NCI-H2196 (cell line): ENCODE results near the gene HLA-DQB1.
"Not testable (repeated sequence)": the region's sequence is repeated elsewhere in the genome, so short reads cannot be mapped to it uniquely, and the experiment has no call there.

Experiments used
- DNase-seq: peaks from one replicate; lab custom pipeline; 2025; ENCODE audit not compliant: unreplicated experiment; lab: John Stamatoyannopoulos, UW

HLA-DQB1 gene

GRCh38 chr6:32662836-32663235, 3.6 kb downstream of the HLA-DQB1 start:
- no peak for DNase-seq

GRCh38 chr6:32662099-32662498, 4.4 kb downstream of the HLA-DQB1 start:
- no peak for DNase-seq

- no peak for DNase-seq
Observed at GRCh38 chr6:32659856-32660595, 6.4 kb downstream of the HLA-DQB1 start.

GRCh38 chr6:32658268-32658897, 8.1 kb downstream of the HLA-DQB1 start:
- no peak for DNase-seq

- not testable (repeated sequence) for DNase-seq
Observed at GRCh38 chr6:32657819-32658218, 8.6 kb downstream of the HLA-DQB1 start.

GRCh38 chr6:32657329-32657728, 9.1 kb downstream of the HLA-DQB1 start:
- not testable (repeated sequence) for DNase-seq

- no peak for DNase-seq
Observed at GRCh38 chr6:32655203-32655710, 11.2 kb downstream of the HLA-DQB1 start.

- DNase-seq: no peak
Observed at GRCh38 chr6:32645047-32645703, 21.3 kb downstream of the HLA-DQB1 start.

- no peak for DNase-seq
Observed at GRCh38 chr6:32643904-32644303, 22.6 kb downstream of the HLA-DQB1 start.

- no peak for DNase-seq
Observed at GRCh38 chr6:32642720-32643106, 23.7 kb downstream of the HLA-DQB1 start.

- DNase-seq: not testable (repeated sequence)
Observed at GRCh38 chr6:32641785-32642719, 24.4 kb downstream of the HLA-DQB1 start.

- DNase-seq: no peak
Observed at GRCh38 chr6:32641122-32641521, 25.3 kb downstream of the HLA-DQB1 start.

GRCh38 chr6:32639440-32640394, 26.7 kb downstream of the HLA-DQB1 start:
- no peak for DNase-seq

- DNase-seq: no peak
Observed at GRCh38 chr6:32638532-32639219, 27.8 kb downstream of the HLA-DQB1 start.

- no peak for DNase-seq
Observed at GRCh38 chr6:32637883-32638282, 28.6 kb downstream of the HLA-DQB1 start.

- no peak for DNase-seq
Observed at GRCh38 chr6:32637219-32637880, 29.1 kb downstream of the HLA-DQB1 start, which contains the start of gene HLA-DQA1. HLA-DQA1 (plus strand) TSS chr6:32637406; CDS start chr6:32637459, 53 bp downstream.

GRCh38 chr6:32635526-32636123, 30.8 kb downstream of the HLA-DQB1 start:
- no peak for DNase-seq

- not testable (repeated sequence) for DNase-seq
Observed at GRCh38 chr6:32629793-32630192, 36.7 kb downstream of the HLA-DQB1 start.
